ENCODE measurements around the gene GGTLC3. TPM values are rescaled to one million over a fixed set of nuclear protein-coding genes. Genes with fewer than 3 reads are reported as not detected.
A peak's percentile ranks its signal among the peaks of the same experiment; 100 is the strongest.
"Not testable (repeated sequence)": the region's sequence is repeated elsewhere in the genome, so short reads cannot be mapped to it uniquely, and the experiment has no call there.

GGTLC3 gene
- total RNA-seq, 1 experiment from 2014 or later = not detected

- H3K56ac ChIP-seq (ENCODE audit: insufficient read length, low read depth, low read length); H3K4me3 Mint-ChIP-seq; H3K4me2 ChIP-seq (ENCODE audit: insufficient read depth, insufficient read length, low read length); H3K9me3 Mint-ChIP-seq; H2BK120ac ChIP-seq (ENCODE audit: low read depth, low read length, poor library complexity, severe bottlenecking); H2AFZ ChIP-seq (ENCODE audit: low read length); H3K4ac ChIP-seq (ENCODE audit: low read depth, low read length); H3K9ac ChIP-seq (ENCODE audit: extremely low read depth, insufficient read length, low read length); H3K27me3 ChIP-seq (ENCODE audit: insufficient read depth, low read length); H4K20me1 ChIP-seq (ENCODE audit: control insufficient read depth, insufficient read depth, insufficient read length); H4K8ac ChIP-seq (replicated peaks; ENCODE audit: insufficient read length, low read depth, low read length); H3K4me1 Mint-ChIP-seq; H3K4me1 ChIP-seq (ENCODE audit: insufficient read depth, low read length); H4K91ac ChIP-seq (ENCODE audit: insufficient read length, low read depth, low read length); H2AK5ac ChIP-seq (ENCODE audit: insufficient read length, low read length); H2BK12ac ChIP-seq (ENCODE audit: insufficient read length, low read depth, low read length); H3K27ac Mint-ChIP-seq; H3K36me3 Mint-ChIP-seq (ENCODE audit: insufficient read depth in 1 of 3, low read depth in 3 of 3); H3K18ac ChIP-seq (ENCODE audit: insufficient read length, low read depth, low read length); H3K79me1 ChIP-seq (ENCODE audit: insufficient read depth, low read depth, low read length, poor library complexity, severe bottlenecking); H2BK20ac ChIP-seq (ENCODE audit: low read depth, low read length, poor library complexity, severe bottlenecking); H3T11ph ChIP-seq (ENCODE audit: low read length); H3K79me2 ChIP-seq (ENCODE audit: insufficient read depth, low read length); H2BK5ac ChIP-seq (ENCODE audit: insufficient read length, low read length); H3K27ac ChIP-seq (ENCODE audit: insufficient read length, low read depth, low read length); H3K9me3 ChIP-seq (ENCODE audit: control insufficient read depth, low read depth, low read length); H3K23me2 ChIP-seq (ENCODE audit: insufficient read length, low read depth, low read length, poor library complexity, severe bottlenecking); H3K14ac ChIP-seq (ENCODE audit: insufficient read depth, low read length); H2BK15ac ChIP-seq (ENCODE audit: low read depth, low read length); H3K27me3 Mint-ChIP-seq (ENCODE audit: low read depth); H4K5ac ChIP-seq (ENCODE audit: insufficient read length, low read depth, low read length); H3K23ac ChIP-seq (ENCODE audit: insufficient read length, low read depth, low read length): not testable (repeated sequence)
- peak; percentile 77 for DNase-seq
- WGBS (ENCODE audit: extremely low coverage, insufficient read length, low lambda C conversion rate) = no CpG with 5 or more reads among the region's 66 CpGs
Observed at GRCh38 chr22:18528597-18529415, 10.8 kb upstream of the GGTLC3 start.

DNA sequence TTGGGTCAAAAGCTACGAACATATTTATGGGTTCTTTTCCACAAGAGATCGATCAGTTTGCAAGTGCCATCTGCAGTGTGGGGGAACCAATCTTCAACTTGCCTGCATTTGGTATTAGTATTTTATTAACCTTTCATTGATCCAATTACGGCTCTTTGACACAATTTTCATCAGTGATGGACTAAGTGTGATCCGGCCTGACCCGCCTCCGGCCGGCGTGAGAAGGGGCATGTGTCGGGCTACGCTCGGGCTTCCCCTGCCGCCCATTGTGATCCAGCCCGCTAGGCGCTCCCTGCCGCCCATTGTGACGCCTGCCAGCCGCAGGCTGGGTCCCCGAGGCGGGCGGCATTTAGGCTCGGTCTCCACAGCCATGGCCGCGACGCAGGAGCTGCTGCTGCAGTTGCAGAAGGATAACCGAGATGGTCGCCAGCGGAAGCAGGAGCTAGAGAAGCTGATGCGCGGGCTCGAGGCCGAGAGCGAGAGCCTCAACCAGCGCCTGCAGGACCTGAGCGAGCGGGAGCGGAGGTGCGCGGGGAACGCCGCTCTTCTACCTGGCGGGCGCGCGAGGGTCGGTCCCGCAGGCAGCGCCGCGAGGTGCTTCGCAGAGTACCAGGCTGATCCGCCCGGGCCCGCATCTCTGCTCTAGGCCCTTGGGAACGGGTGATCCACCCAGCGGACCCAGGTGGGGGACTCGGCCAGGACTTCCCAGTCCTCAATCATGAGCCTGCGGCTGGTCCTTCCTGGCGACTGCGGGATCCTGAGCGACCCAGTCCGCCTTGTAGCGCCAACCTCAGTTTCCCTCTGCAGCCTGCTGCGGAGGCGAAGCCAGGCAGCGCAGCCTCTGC lies 10.0 kb upstream of the GGTLC3 start, which contains the start of gene TMEM191B:
TSS of gene TMEM191B (plus strand) at position 51 of the 845 bp plus-strand sequence. CDS start at position 230, 179 bp downstream.
- not testable (repeated sequence) for H3K27me3 Mint-ChIP-seq (ENCODE audit: low read depth); H2AK5ac ChIP-seq (ENCODE audit: insufficient read length, low read length); H3K23me2 ChIP-seq (ENCODE audit: insufficient read length, low read depth, low read length, poor library complexity, severe bottlenecking); H2BK15ac ChIP-seq (ENCODE audit: low read depth, low read length); H3K36me3 Mint-ChIP-seq (ENCODE audit: insufficient read depth in 1 of 3, low read depth in 3 of 3); H3K79me1 ChIP-seq (ENCODE audit: insufficient read depth, low read depth, low read length, poor library complexity, severe bottlenecking); H2BK12ac ChIP-seq (ENCODE audit: insufficient read length, low read depth, low read length); H2BK120ac ChIP-seq (ENCODE audit: low read depth, low read length, poor library complexity, severe bottlenecking); H3K4ac ChIP-seq (ENCODE audit: low read depth, low read length); H4K5ac ChIP-seq (ENCODE audit: insufficient read length, low read depth, low read length); H3T11ph ChIP-seq (ENCODE audit: low read length); H3K4me3 Mint-ChIP-seq; H3K9ac ChIP-seq (ENCODE audit: extremely low read depth, insufficient read length, low read length); H3K18ac ChIP-seq (ENCODE audit: insufficient read length, low read depth, low read length); H3K23ac ChIP-seq (ENCODE audit: insufficient read length, low read depth, low read length); H3K9me3 Mint-ChIP-seq; H4K8ac ChIP-seq (replicated peaks; ENCODE audit: insufficient read length, low read depth, low read length); H3K79me2 ChIP-seq (ENCODE audit: insufficient read depth, low read length); H3K4me1 ChIP-seq (ENCODE audit: insufficient read depth, low read length); H3K27ac ChIP-seq (ENCODE audit: insufficient read length, low read depth, low read length); H3K4me1 Mint-ChIP-seq; H3K9me3 ChIP-seq (ENCODE audit: control insufficient read depth, low read depth, low read length); H3K14ac ChIP-seq (ENCODE audit: insufficient read depth, low read length); DNase-seq; H3K27ac Mint-ChIP-seq; H3K56ac ChIP-seq (ENCODE audit: insufficient read length, low read depth, low read length); H4K20me1 ChIP-seq (ENCODE audit: control insufficient read depth, insufficient read depth, insufficient read length); H2AFZ ChIP-seq (ENCODE audit: low read length); H2BK5ac ChIP-seq (ENCODE audit: insufficient read length, low read length); H2BK20ac ChIP-seq (ENCODE audit: low read depth, low read length, poor library complexity, severe bottlenecking); H3K4me2 ChIP-seq (ENCODE audit: insufficient read depth, insufficient read length, low read length); H3K27me3 ChIP-seq (ENCODE audit: insufficient read depth, low read length); H4K91ac ChIP-seq (ENCODE audit: insufficient read length, low read depth, low read length)
- WGBS (ENCODE audit: extremely low coverage, insufficient read length, low lambda C conversion rate) = no CpG with 5 or more reads among the region's 65 CpGs
